Endothelial cell of hepatic sinusoid (primary cell): ENCODE results near the gene NRXN3.

ENCODE experiments used
- in situ Hi-C: cut with HindIII; loops from 2 replicates; pipeline ENCODE4 v1.10.0; 2017; ENCODE audit warnings: low sequenced_read_pairs

The NRXN3 gene

GRCh38 chr14:79175671-79176070 is 1005.5 kb downstream of the NRXN3 start:
- in situ Hi-C loops = no loop called here

GRCh38 chr14:79177106-79177505 is 1006.9 kb downstream of the NRXN3 start:
- in situ Hi-C loops = no loop called here

- in situ Hi-C loops = no loop called here
Observed at GRCh38 chr14:79178719-79179118, 1008.5 kb downstream of the NRXN3 start.

- in situ Hi-C loops = no loop called here
Observed at GRCh38 chr14:79179985-79180384, 1009.8 kb downstream of the NRXN3 start.

DNA sequence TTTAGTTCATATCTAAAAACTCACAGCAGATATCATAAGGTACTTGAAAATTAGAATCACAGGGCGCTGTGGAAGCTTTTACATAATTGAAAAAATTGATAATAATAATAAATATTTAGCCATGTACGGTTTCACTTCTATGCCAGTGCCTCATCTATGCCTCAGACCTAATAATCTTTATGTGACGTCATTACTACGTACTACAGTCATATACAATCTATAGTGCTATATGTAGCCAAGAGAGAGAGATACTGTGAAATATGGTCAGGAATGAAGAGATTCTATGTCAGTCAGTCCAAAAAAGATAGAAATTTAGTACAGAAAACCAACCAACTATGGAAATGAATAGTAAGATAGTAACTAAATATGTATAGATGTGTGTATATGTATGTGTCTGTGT is 1010.5 kb downstream of the NRXN3 start:
- in situ Hi-C loops = no loop called here

GRCh38 chr14:79186523-79186922 is 1016.4 kb downstream of the NRXN3 start:
- in situ Hi-C loops = no loop called here

- in situ Hi-C loops = no loop called here
Observed at GRCh38 chr14:79193689-79194477, 1023.7 kb downstream of the NRXN3 start.

- in situ Hi-C loops = no loop called here
Observed at GRCh38 chr14:79196216-79196615, 1026.0 kb downstream of the NRXN3 start.

DNA sequence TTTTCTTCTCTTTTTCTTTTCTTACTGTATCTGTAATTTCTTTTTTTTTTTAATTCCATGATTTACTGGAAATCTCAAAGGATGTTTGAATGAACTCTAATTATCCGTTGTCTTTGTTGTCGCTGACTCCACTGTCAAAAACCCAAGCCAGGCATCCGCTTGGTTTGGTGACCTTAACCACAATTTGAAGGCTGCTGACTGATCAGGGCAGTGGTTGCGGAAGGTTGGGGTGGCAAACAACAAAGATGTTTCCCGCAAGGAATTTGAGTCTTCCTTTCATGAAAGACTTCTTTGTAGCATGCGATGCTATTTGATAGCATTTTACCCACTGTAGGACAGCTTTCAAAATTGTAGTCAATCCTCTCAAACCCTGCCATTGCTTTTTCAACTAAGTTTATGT is 1027.3 kb downstream of the NRXN3 start:
- in situ Hi-C loops = no loop called here

DNA sequence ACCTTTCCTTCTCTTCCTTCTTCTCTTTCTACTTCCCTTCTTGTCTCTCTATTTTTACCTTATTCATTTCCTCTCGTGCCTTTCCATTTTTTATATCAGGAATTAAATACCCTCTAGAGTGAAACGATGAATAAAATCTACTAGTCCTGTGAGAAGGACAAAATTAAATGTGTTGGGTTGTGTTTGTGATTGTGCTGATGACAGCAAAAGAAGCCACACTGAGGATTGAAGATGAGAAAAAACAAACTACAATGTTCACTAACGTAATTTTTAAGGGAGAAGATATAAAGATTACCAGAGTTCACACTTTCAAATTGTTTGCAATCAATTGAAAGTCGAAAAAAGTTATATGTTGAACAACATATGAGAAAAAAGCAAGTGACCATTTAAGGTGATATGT is 1029.0 kb downstream of the NRXN3 start:
- in situ Hi-C loops = no loop called here

- in situ Hi-C loops = no loop called here
Observed at GRCh38 chr14:79201564-79202207, 1031.5 kb downstream of the NRXN3 start.

- in situ Hi-C loops = no loop called here
Observed at GRCh38 chr14:79204591-79204990, 1034.4 kb downstream of the NRXN3 start.

DNA sequence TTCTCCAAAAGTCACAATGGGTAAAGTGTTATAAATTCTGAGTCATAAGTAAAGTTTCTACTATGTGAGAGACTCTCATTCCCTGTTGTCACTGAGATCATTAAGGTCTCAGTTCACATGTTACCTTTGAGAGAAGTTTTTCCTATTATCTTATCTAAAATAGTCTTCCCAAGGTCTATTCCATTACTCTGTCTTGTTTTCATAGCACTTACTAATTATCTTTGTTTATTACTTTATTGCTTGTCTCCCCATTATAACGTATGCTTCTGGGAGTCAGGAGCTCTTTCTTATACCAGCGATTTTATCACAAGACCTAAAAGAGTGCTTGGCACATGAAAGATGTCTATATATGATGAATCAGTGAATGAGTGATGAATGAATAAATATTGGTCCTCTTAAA is 1039.2 kb downstream of the NRXN3 start:
- in situ Hi-C loops = no loop called here

DNA sequence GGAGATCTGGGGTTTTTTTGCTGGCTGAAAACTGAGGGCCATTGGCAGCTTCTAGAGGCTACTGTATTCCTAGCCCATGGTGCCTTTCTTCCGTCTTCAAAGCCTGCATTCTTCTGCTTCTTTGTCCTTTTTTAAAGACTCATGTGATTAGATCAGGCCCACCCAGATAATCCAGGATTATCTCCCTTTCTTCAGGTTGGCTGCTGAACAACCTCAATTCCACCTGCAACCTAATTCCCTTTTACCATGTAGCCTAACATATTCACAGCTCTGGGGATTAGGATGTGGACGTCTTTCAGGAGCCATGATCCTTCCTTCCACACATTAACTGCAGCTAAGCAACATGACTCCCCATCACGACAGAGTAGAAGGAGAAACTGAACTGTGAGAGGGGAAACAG is 1055.6 kb downstream of the NRXN3 start:
- in situ Hi-C loops = no loop called here

GRCh38 chr14:79229383-79229909 is 1059.3 kb downstream of the NRXN3 start:
- in situ Hi-C loops = no loop called here

- in situ Hi-C loops = no loop called here
Observed at GRCh38 chr14:79242666-79243065, 1072.5 kb downstream of the NRXN3 start.

- in situ Hi-C loops = no loop called here
Observed at GRCh38 chr14:79246173-79246572, 1076.0 kb downstream of the NRXN3 start.

GRCh38 chr14:79248126-79248525 is 1078.0 kb downstream of the NRXN3 start:
- in situ Hi-C loops = no loop called here

DNA sequence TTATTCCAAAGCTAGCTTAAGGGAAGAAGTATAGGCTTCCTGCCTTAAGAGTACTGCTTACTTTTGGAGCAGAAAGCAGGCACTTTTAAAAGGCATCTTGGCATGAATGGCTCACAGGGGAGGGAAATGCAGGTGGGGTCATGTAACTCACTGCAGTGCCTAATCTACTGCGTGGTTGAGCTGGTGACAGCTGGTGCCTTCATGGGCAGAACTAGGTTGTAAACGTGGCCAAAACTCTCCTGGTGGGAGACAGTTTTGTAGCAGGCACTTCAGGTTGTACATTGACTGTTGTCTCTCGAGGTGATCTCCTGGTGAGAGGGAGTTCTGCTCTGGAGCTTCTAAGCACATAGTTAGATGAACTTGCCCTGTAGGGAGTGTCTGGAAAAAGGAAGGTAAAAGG is 1078.6 kb downstream of the NRXN3 start:
- in situ Hi-C loops = no loop called here

DNA sequence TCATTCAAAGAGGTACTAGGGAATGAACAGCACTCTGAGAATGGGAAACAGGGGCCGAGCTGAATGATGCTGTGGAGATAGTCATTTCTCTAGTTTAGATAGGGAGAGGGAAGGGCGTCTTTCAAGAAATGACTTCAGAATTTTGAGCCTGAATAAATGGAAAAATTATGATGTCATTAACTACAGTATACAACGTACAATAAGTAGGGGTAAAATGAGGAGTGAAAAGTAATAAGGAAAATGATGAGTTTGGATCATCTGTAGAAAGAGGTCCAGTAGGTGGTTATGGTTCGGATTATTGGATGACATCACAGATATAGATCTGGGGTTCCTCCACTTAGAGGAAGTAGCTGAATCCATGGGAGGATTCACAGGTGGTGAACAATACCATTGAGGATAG is 1081.1 kb downstream of the NRXN3 start:
- in situ Hi-C loops = no loop called here

DNA sequence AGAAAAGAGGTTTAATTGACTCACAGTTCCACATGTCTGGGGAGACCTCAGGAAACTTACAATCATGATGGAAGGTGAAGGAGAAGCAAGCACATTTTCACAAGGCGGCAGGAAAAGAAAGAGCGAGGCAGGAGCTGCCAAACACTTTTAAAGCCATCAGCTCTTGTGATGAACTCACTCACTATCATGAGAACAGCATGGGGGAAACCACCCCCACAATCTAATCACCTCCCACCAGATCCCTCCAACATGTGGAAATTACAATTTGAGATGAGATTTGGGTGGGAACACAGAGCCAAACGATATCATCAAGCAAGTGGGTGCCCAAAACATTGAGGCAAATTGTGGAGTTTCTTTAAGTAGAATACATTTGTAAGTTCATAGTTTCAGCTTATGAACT is 1083.4 kb downstream of the NRXN3 start:
- in situ Hi-C loops = no loop called here

- in situ Hi-C loops = no loop called here
Observed at GRCh38 chr14:79254069-79254775, 1084.0 kb downstream of the NRXN3 start.
